Hippocampal formation (tissue), 2 donors: ENCODE data around the gene KIFC1.

Experiments used
- DNase-seq, 2 donors: peaks; one replicate each; lab custom pipeline; 2025; lab: John Stamatoyannopoulos, UW

The KIFC1 gene

GRCh38 chr6:33441457-33441856, 49.8 kb downstream of the KIFC1 start:
- no peak for DNase-seq

GRCh38 chr6:33442283-33442682, 50.7 kb downstream of the KIFC1 start:
- DNase-seq = no peak

- no peak for DNase-seq
Observed at GRCh38 chr6:33443025-33443424, 51.4 kb downstream of the KIFC1 start.

GRCh38 chr6:33443619-33444504, 52.2 kb downstream of the KIFC1 start:
- DNase-seq = no peak

GRCh38 chr6:33445119-33445603, 53.5 kb downstream of the KIFC1 start:
- no peak for DNase-seq

- DNase-seq = no peak
Observed at GRCh38 chr6:33446356-33446755, 54.7 kb downstream of the KIFC1 start.

- DNase-seq = no peak
Observed at GRCh38 chr6:33450434-33450833, 58.8 kb downstream of the KIFC1 start.

GRCh38 chr6:33451606-33452005, 60.0 kb downstream of the KIFC1 start:
- DNase-seq = no peak

- DNase-seq = no peak
Observed at GRCh38 chr6:33452496-33452895, 60.9 kb downstream of the KIFC1 start.

GRCh38 chr6:33453393-33454008, 61.9 kb downstream of the KIFC1 start:
- DNase-seq = no peak

- peak; percentile 92 to 97 for DNase-seq
Observed at GRCh38 chr6:33454009-33454946, 62.7 kb downstream of the KIFC1 start, which contains the start of gene ZBTB9. Gene ZBTB9 (plus strand): TSS chr6:33454576. CDS start chr6:33455101, 525 bp downstream.

GRCh38 chr6:33455051-33455450, 63.4 kb downstream of the KIFC1 start:
- no peak for DNase-seq

GRCh38 chr6:33456156-33456555, 64.5 kb downstream of the KIFC1 start:
- DNase-seq = no peak

GRCh38 chr6:33458676-33459075, 67.1 kb downstream of the KIFC1 start:
- DNase-seq = no peak

- no peak for DNase-seq
Observed at GRCh38 chr6:33459226-33459625, 67.6 kb downstream of the KIFC1 start.
